Measurements from ENCODE around the gene WNT9B.

Gene WNT9B

GRCh38 chr17:46850688-46851028, 725 bp upstream of the WNT9B start:
- POLR2A ChIA-PET, result no interaction called here
- no peak for TF ChIP-seq CTCF (IDR thresholded peaks at IDR 0.05; ENCODE audit: control extremely low read depth, extremely low read depth, low read depth, missing control alignments)
- DNase-seq (ENCODE audit: extremely low spot score), result no peak
- CTCF ChIA-PET, result no interaction called here

GRCh38 chr17:46853896-46854444, 2.6 kb downstream of the WNT9B start:
- no peak for DNase-seq (ENCODE audit: extremely low spot score)
- no peak for TF ChIP-seq CTCF (IDR thresholded peaks at IDR 0.05; ENCODE audit: control extremely low read depth, extremely low read depth, low read depth, missing control alignments)
- POLR2A ChIA-PET, result no interaction called here
- CTCF ChIA-PET, result interaction anchor here (1.1 to 1.6 kb wide), 3 partner anchors 11 to 18 kb away, joined by 3 to 4 read pairs (median 3); no protein-coding TSS in a partner anchor

- ChIA-PET POLR2A (no interaction called here), CTCF (interaction anchor here (1.1 to 1.6 kb wide), 2 partner anchors 11 kb away, joined by 3 read pairs; no protein-coding TSS in a partner anchor)
- no peak for DNase-seq (ENCODE audit: extremely low spot score)
- TF ChIP-seq CTCF (IDR thresholded peaks at IDR 0.05; ENCODE audit: control extremely low read depth, extremely low read depth, low read depth, missing control alignments), result no peak
These were observed 3.1 kb downstream of the WNT9B start for GRCh38 chr17:46854515-46854914.

GRCh38 chr17:46854948-46855347, 3.6 kb downstream of the WNT9B start:
- DNase-seq (ENCODE audit: extremely low spot score), result no peak
- TF ChIP-seq CTCF (IDR thresholded peaks at IDR 0.05; ENCODE audit: control extremely low read depth, extremely low read depth, low read depth, missing control alignments), result no peak
- ChIA-PET CTCF (interaction anchor here (1.1 kb wide), 1 partner anchor 11 kb away, joined by 3 read pairs; no protein-coding TSS in a partner anchor), POLR2A (no interaction called here)

GRCh38 chr17:46857600-46857999, 6.2 kb downstream of the WNT9B start:
- CTCF ChIA-PET, result no interaction called here

GRCh38 chr17:46859996-46860395, 8.6 kb downstream of the WNT9B start:
- ChIA-PET POLR2A (no interaction called here), CTCF (no interaction called here)
- no peak for DNase-seq (ENCODE audit: extremely low spot score)
- no peak for TF ChIP-seq CTCF (IDR thresholded peaks at IDR 0.05; ENCODE audit: control extremely low read depth, extremely low read depth, low read depth, missing control alignments)

More at GRCh38 chr17:46857600-46857999, 6.2 kb downstream of the WNT9B start:
- POLR2A ChIA-PET, result interaction anchor here (0.6 kb wide), 1 partner anchor 1693 kb away, joined by 6 read pairs; no protein-coding TSS in a partner anchor
- no peak for TF ChIP-seq CTCF (IDR thresholded peaks at IDR 0.05; ENCODE audit: control extremely low read depth, extremely low read depth, low read depth, missing control alignments)
- no peak for DNase-seq (ENCODE audit: extremely low spot score)

Measured in GM10248 (cell line).